ENCODE data around the gene LNPK.

- TF ChIP-seq EZH2phosphoT487 (IDR thresholded peaks at IDR 0.05) (no peak), CTCF (IDR thresholded peaks at IDR 0.05) (no peak)
Measured at GRCh38 chr2:175941699-175942098, 60.4 kb downstream of the LNPK start.
